ENCODE data around the gene CRYBA4.

DNA sequence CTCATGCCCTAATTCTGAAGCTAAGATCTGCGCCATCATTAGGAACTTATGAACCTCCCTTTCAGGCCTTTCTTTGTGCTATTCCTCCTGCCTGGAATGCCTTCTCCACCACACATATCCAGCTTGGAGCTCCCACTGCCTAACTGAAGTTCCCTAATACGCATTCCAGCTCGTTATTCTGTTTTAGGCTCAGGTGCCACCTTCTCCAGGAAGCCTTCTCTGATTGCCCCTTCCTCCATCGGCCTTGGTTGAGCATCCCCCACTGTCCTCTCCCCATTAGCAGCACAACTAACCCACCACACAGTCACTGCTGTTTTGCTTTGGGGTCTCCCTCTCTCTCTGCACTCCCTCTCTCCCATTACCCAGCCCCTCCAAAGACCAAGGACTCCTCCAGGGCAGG, 9.1 kb upstream of the CRYBA4 start:
- TF ChIP-seq, protein P1, sequence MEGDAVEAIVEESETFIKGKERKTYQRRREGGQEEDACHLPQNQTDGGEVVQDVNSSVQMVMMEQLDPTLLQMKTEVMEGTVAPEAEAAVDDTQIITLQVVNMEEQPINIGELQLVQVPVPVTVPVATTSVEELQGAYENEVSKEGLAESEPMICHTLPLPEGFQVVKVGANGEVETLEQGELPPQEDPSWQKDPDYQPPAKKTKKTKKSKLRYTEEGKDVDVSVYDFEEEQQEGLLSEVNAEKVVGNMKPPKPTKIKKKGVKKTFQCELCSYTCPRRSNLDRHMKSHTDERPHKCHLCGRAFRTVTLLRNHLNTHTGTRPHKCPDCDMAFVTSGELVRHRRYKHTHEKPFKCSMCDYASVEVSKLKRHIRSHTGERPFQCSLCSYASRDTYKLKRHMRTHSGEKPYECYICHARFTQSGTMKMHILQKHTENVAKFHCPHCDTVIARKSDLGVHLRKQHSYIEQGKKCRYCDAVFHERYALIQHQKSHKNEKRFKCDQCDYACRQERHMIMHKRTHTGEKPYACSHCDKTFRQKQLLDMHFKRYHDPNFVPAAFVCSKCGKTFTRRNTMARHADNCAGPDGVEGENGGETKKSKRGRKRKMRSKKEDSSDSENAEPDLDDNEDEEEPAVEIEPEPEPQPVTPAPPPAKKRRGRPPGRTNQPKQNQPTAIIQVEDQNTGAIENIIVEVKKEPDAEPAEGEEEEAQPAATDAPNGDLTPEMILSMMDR (IDR thresholded peaks at IDR 0.05; ENCODE audit: low read depth, low read length, missing input control): no peak
- no peak for TF ChIP-seq JUND (IDR thresholded peaks at IDR 0.05)
- TF ChIP-seq TAF1 (conservative IDR thresholded peaks at IDR 0.05): no peak
- no peak for TF ChIP-seq SP1 (IDR thresholded peaks at IDR 0.05)
- TF ChIP-seq, protein P2, sequence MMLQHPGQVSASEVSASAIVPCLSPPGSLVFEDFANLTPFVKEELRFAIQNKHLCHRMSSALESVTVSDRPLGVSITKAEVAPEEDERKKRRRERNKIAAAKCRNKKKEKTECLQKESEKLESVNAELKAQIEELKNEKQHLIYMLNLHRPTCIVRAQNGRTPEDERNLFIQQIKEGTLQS (IDR thresholded peaks at IDR 0.05): no peak
- no peak for TF ChIP-seq GABPA (IDR thresholded peaks at IDR 0.05 in 1 of 2, conservative IDR thresholded peaks at IDR 0.05 in 1 of 2)
- TF ChIP-seq RAD21 (IDR thresholded peaks at IDR 0.05): no peak
- TF ChIP-seq, protein P3, sequence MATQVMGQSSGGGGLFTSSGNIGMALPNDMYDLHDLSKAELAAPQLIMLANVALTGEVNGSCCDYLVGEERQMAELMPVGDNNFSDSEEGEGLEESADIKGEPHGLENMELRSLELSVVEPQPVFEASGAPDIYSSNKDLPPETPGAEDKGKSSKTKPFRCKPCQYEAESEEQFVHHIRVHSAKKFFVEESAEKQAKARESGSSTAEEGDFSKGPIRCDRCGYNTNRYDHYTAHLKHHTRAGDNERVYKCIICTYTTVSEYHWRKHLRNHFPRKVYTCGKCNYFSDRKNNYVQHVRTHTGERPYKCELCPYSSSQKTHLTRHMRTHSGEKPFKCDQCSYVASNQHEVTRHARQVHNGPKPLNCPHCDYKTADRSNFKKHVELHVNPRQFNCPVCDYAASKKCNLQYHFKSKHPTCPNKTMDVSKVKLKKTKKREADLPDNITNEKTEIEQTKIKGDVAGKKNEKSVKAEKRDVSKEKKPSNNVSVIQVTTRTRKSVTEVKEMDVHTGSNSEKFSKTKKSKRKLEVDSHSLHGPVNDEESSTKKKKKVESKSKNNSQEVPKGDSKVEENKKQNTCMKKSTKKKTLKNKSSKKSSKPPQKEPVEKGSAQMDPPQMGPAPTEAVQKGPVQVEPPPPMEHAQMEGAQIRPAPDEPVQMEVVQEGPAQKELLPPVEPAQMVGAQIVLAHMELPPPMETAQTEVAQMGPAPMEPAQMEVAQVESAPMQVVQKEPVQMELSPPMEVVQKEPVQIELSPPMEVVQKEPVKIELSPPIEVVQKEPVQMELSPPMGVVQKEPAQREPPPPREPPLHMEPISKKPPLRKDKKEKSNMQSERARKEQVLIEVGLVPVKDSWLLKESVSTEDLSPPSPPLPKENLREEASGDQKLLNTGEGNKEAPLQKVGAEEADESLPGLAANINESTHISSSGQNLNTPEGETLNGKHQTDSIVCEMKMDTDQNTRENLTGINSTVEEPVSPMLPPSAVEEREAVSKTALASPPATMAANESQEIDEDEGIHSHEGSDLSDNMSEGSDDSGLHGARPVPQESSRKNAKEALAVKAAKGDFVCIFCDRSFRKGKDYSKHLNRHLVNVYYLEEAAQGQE (IDR thresholded peaks at IDR 0.05): no peak
- no peak for TF ChIP-seq EGR1 (IDR thresholded peaks at IDR 0.05; ENCODE audit: low read depth in 2 of 2)
- TF ChIP-seq YY1 (IDR thresholded peaks at IDR 0.05): no peak
- TF ChIP-seq, protein P4, sequence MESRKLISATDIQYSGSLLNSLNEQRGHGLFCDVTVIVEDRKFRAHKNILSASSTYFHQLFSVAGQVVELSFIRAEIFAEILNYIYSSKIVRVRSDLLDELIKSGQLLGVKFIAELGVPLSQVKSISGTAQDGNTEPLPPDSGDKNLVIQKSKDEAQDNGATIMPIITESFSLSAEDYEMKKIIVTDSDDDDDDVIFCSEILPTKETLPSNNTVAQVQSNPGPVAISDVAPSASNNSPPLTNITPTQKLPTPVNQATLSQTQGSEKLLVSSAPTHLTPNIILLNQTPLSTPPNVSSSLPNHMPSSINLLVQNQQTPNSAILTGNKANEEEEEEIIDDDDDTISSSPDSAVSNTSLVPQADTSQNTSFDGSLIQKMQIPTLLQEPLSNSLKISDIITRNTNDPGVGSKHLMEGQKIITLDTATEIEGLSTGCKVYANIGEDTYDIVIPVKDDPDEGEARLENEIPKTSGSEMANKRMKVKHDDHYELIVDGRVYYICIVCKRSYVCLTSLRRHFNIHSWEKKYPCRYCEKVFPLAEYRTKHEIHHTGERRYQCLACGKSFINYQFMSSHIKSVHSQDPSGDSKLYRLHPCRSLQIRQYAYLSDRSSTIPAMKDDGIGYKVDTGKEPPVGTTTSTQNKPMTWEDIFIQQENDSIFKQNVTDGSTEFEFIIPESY (IDR thresholded peaks at IDR 0.05): no peak

Measured in liver (tissue), 3 donors.